IPS-NIHi7 (cell line): ENCODE data around the gene SLC38A3.
A peak's percentile ranks its signal among the peaks of the same experiment; 100 is the strongest.

ENCODE experiments used
- DNase-seq: peaks from one replicate; pipeline ENCODE4 v3.0.0; 2012; ENCODE audit warnings: mixed read lengths; ENCODE audit errors: extremely low spot score

SLC38A3 gene

DNA sequence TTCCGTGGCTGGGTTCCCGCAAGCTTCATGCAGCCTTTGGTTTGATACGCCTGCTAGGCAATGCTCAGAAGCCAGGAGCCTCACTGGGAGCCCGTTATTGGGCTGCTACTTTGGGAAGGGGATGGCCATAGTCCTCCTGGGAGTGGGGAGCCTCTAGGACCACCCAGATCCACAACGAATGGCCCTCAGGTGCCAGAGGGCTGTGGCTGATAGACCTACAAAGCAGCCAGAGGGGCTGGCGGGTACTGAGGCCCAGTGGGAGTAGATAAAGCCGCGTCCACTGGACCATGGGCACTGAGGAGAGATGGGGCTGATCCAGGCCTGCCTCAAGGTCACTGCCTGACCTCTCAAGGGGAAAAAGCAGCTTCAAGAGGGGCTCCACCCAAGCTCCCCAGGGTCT lies 12.9 kb upstream of the SLC38A3 start:
- no peak for DNase-seq

DNA sequence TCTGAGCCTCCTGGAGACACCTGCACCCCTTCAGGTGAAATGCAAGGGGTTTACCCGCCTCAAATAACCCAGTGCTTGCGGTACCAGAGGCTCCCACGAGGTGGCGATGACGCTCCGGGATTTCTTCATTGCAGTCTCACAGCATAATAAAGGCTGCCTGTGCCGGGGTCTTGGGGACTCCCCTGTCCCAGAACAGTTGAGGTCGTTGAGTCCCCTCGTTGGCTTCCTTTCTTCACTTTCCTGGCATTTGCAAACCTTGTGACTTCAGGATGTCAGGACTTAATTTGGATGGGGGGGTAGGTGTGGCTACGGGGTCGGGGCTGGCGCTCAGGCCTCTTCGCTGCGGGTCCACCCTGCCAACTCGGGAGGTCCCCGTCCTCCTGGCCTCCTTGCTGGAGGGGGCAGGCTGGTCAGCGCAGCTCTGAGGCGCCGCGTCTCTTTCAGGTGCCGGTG lies 12.4 kb upstream of the SLC38A3 start:
- peak; percentile 80 for DNase-seq

GRCh38 chr3:50193286-50193685 lies 11.8 kb upstream of the SLC38A3 start:
- no peak for DNase-seq

DNA sequence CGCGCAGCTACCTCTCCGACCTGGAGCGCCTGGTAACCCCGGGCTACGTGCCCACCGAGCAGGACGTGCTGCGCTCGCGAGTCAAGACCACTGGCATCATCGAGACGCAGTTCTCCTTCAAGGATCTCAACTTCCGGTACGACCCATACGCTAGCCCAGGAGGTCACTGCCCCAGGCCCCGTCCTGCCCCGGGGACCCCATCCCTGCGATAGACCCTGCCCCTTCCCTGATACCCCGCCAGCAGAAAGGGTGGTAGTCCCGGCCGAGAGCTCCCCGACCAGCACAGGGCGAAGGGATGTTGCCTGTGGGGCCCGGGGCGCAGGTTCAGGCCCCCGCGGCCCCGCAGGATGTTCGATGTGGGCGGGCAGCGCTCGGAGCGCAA lies 11.3 kb upstream of the SLC38A3 start:
- DNase-seq: no peak

DNA sequence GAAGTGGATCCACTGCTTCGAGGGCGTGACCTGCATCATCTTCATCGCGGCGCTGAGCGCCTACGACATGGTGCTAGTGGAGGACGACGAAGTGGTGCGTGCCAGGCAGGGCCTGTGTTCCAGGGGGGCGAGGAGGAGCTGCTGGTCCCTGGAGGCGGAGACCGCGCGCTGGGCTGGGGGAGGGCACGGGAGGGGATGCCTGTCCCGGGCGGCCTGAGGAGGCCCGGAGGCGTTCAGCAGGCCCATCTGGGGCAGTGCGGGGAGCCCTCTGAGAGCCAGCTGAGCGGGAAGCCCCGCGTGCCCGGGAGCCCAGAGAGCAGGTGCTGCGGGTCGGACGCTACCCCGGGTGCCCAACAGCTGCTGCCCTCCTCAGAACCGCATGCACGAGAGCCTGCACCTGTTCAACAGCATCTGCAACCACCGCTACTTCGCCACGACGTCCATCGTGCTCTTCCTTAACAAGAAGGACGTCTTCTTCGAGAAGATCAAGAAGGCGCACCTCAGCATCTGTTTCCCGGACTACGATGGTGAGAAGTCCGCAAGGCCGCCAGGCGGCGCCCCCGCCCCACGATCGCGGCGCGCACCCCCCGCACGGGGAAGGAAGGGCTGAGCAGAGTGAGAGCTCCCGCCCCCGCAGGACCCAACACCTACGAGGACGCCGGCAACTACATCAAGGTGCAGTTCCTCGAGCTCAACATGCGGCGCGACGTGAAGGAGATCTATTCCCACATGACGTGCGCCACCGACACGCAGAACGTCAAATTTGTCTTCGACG lies 10.8 kb upstream of the SLC38A3 start:
- DNase-seq: peak; percentile 85

- peak; percentile 84 for DNase-seq
Observed at GRCh38 chr3:50194903-50195500, 10.1 kb upstream of the SLC38A3 start.

- DNase-seq: no peak
Observed at GRCh38 chr3:50195501-50196252, 9.4 kb upstream of the SLC38A3 start.

- DNase-seq: no peak
Observed at GRCh38 chr3:50196253-50196801, 8.7 kb upstream of the SLC38A3 start.

GRCh38 chr3:50201573-50202315 lies 3.3 kb upstream of the SLC38A3 start:
- DNase-seq: no peak

- no peak for DNase-seq
Observed at GRCh38 chr3:50202353-50203112, 2.5 kb upstream of the SLC38A3 start.

GRCh38 chr3:50203113-50203808 lies 1.8 kb upstream of the SLC38A3 start:
- DNase-seq: no peak

DNA sequence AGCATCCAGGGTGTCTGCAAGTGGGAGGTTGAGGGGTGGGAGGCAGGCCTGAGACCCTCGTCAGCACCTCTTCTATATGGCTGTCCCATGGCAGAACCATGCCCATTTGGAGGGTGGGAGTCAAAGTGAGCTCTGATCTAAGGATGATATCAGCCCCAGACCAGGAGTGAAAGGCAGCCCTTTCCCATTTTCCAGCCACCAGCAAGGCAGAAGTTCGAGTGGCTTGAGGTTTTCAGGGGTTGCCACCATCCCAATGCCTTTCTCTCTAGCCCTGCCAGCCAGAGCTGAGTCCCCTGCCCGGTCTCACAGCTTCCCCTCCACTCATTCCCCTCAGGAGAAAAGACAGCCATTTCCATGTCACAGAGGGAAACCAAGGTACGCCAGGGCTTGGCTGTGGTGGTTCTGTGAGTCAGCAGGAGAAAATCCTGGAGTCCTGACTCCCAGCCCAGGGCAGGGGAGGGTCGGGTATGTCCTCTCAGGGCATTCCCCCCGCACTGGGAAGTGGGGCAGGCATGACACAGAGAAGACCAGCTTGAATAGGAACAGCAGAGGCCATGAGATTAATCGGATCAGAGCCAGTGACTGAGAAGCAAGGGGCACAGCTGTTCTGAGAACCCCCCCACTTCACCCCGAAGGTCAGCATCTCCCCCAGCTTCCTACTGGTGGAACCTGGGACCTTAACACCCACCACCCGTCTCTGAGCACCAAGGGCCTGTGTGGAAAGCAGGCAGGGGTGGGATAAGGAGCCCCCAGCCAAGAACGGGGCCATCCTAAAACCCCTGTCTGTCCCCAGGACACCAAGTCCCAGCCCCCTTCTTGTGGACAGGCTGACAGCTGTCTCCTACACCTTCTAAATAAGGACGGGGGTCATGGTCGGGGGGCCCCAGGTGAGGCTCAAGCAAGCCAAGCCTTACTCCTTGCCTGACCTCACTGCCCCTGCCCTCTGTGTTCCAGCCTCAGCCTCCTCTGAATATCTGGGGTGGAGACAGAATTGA lies 965 bp upstream of the SLC38A3 start:
- no peak for DNase-seq

DNA sequence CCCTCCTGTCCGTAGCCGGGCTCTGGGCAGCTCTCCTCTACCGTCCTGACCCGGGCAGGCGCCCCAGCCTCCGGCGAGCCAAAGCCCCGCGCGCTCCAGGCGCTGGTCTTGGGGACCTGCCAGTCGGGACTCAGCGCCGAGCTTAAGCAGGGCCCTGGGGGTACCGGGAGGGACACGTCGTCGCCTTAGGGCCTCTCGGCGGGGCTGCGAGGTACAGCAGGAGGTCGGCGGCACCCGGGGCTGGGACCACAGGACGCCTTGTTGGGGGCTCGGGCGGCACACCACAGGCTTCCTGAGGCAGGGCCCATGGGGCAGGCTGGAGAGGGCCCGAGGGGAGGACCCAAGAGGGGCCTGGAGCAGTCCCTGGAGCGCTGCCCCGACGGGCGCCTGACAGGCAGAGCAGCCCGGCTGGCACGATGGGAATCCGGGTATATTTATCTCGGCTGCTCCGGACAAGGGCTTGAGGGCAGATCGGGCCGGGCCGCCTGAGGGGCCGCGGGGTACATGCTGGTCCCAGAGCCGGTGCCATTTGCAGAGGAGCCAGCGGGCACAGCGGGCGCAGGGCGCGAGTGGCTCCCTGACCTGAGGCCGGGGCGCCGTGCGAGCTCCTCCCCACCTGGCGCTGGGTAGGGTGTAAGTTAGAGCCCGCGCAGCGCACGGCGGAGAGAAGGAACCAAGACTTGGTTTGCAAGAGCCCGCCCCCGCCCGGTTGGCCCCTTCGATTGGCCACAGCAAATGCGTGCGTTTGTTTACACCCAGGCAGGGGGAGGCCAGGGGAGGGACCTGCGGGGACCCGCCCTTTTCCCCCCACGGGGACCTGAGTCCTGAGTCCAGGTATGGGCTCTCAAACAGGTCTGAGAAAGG lies 574 bp downstream of the SLC38A3 start:
- DNase-seq: peak; percentile 80

DNA sequence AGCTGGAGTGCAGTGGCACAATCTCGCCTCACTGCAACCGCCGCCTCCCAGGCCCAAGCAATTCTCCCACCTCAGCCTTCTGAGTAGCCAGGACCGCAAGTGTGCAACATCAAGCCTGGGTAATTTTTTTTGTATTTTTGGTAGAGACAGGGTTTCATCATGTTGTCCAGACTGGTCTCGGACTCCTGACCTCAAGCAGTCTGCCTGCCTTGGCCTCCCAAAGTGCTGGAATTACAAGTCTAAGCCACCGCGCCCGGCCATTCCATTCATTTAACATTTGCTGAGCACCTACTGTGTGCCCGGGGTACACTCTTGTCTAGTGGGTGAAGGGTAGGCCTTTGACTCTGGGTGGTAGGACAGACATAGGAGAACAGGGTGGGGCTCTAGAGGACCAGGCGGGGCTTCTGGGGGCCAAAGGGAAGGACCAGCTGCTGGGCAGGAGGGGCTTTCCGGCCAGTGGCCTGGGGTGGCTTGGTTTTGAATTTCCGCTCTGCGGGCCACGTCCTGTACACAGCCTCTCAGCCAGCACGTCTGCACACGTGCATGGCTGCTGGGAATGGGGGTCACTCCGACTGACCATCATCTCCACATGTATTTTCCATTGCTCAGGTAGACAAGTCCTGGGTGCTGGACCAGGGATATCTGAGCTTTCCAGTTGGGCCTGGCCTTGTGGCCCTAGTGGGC lies 2.4 kb downstream of the SLC38A3 start:
- no peak for DNase-seq

- DNase-seq: no peak
Observed at GRCh38 chr3:50208677-50209344, 3.7 kb downstream of the SLC38A3 start.

GRCh38 chr3:50210176-50210509 lies 5.1 kb downstream of the SLC38A3 start:
- no peak for DNase-seq
